ENCODE results near the gene ATL1. TPM values are rescaled to one million over a fixed set of nuclear protein-coding genes. Genes with fewer than 3 reads are reported as not detected.
"Not testable (repeated sequence)": the region's sequence is repeated elsewhere in the genome, so short reads cannot be mapped to it uniquely, and the experiment has no call there.

The ATL1 gene
- total RNA-seq, 1 donor from 2014 or later, result 0.48 TPM

DNA sequence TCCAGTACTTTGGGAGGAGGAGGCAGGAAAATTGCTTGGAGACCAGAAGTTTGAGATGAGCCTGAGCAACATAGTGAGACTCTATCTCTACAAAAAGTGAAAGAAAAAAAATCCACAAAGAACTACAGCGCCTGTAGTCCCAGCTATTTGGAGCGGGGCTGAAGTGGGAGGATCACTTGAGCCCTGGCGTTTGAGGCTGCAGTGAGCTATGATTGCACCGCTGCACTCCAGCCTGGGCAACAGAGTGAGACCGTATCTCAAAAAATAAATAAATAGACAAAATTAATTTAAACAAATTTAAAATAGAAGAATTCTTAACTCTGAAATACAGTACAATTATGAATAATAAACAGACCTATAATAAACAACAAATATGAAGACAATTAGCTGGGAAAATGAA is 40.9 kb downstream of the ATL1 start:
- ATAC-seq, result peak; percentile 92
- peak; percentile 48 for DNase-seq (ENCODE audit: low spot score)

DNA sequence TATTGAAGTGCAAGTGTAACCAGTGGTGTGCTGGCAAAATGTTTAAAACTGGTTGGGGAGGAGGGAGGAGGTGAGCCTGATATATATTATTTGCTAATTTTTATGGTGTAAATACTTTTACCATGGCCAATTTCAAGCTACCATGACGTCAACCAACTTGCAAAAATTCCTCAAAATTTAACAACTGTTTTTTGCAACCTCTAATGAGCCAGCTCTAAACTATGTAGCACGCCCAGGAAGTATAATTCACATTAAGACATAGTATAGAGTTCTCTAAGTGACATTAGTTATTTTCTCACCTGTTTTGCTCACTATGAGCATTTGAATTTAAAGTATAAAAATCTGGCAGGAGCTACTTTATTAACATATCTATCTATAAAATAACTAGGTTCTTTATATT is 41.4 kb downstream of the ATL1 start:
- ATAC-seq (no peak), DNase-seq (ENCODE audit: low spot score) (no peak)

GRCh38 chr14:50602035-50602434 is 42.1 kb downstream of the ATL1 start:
- ATAC-seq (no peak), DNase-seq (ENCODE audit: low spot score) (no peak)

- ATAC-seq, result no peak
- no peak for DNase-seq (ENCODE audit: low spot score)
These were observed 43.6 kb downstream of the ATL1 start for GRCh38 chr14:50603565-50603964.

DNA sequence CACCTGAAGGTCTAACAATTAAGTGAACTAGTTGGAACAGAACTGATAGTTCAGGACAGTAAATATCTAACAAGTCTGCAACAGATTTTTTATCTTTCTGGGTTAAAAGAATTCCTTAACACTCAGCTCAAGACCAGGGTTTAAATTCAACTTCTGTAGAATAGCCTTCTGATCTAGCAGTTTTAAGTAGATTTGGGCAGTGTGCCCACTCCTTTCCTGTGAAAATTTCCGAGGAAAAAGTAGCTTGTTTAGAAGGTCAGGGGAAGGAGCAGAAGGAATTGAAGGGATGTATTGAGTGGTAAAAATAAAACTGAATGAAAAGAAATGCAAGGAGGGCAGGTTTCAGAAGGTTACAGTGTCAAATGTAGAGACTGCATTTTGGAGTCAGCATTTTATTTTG is 45.8 kb downstream of the ATL1 start:
- ATAC-seq (no peak), DNase-seq (ENCODE audit: low spot score) (no peak)

DNA sequence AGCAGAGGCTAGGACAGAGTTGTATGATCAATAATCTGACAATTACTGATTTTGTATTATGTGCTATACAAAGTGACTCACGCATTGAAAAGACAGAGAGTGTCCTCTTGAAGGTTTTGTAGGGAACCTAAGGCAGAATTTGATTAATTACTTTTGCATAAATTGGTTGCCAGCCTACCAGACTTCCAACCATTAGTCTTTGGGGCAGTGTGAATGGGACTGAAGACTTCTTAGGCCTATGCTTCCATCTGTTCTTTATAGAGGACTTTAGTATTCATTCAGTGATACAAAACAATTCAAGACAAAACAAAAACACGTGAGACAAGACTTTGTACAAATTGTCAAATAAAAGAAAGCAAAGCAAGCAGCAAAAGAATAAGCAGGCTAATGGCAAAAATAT is 46.5 kb downstream of the ATL1 start:
- no peak for ATAC-seq
- DNase-seq (ENCODE audit: low spot score), result no peak

DNA sequence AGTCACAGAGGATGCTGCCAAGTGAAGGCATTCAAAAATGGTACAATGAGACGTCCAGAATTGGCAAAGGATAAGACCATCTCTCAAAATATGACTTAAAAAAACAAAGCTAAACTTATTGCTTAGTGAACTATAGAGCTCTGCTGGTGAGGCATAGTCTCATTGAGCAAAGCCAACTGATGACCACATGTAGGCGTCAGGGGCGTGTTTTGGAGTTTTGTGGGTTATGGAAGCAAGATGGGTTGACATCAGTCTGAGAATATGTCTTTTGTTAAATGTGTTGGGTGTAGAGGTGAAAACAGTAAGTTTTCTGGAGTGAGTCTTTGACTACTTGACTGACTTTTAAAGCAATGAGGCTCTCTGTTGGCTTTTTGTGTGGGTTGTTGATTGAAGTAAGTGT is 47.2 kb downstream of the ATL1 start:
- ATAC-seq (no peak), DNase-seq (ENCODE audit: low spot score) (no peak)

DNA sequence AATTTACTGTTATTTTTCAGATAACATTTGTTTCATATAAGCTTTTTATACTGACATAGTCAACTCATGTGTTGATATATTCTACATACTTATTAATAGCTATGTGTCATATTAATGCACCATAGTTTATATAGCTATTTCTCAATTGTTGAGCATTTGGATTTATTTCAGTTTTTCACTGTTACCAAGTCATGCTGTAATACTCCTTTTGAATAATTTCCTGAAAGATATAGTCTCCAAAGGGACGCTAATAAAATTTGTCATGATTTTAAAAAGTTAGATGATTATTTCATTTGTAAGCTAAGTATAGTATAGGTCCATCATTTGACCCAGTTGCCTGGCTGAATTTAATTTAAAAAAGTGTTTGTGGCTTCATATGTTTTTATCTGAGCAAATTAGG is 47.8 kb downstream of the ATL1 start:
- no peak for ATAC-seq

GRCh38 chr14:50608302-50608851 is 48.4 kb downstream of the ATL1 start:
- ATAC-seq (no peak), DNase-seq (ENCODE audit: low spot score) (no peak)

More for the DNA sequence above, 47.8 kb downstream of the ATL1 start:
- no peak for DNase-seq (ENCODE audit: low spot score)

GRCh38 chr14:50610465-50610864 is 50.5 kb downstream of the ATL1 start:
- DNase-seq (ENCODE audit: low spot score), result no peak
- ATAC-seq, result no peak

GRCh38 chr14:50612806-50613205 is 52.9 kb downstream of the ATL1 start:
- DNase-seq (ENCODE audit: low spot score), result no peak
- no peak for ATAC-seq

DNA sequence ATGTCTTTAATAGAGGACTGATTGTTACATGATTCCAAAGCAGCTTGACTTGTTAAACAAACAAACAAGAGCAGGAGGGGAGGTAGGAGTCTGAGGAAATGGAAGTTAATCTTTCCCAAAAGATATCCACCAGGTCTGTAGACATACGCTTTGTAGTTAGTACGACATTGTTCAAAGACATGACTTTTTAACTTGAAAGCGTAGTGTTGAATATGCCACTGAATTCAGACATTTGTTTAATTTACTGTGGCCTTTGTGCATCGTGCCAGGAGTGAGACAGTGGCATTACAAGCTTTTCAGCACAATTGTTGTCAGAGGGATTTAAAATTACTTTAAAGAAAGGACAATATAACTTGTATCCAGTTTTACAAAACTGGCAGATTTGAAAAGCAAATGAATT is 55.1 kb downstream of the ATL1 start:
- ATAC-seq (no peak), DNase-seq (ENCODE audit: low spot score) (no peak)

DNA sequence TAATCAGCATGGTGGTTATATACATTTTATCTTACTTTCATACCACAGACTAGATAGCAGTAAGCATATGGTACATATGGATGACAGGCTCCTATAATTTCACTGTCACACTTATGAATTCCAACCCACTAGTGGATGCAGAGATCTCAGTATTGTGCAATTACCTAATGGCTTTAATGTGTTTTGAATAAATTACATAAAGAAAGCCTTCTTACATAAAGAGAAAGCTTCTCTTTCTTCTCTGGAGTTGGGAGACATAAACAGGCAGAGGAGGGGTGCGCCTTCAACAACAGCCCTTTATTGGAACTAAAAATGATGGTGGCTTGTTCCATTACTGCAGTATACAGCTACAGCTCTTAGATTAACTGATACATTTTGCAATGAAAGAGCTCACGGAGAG is 55.6 kb downstream of the ATL1 start:
- ATAC-seq (no peak), DNase-seq (ENCODE audit: low spot score) (no peak)

DNA sequence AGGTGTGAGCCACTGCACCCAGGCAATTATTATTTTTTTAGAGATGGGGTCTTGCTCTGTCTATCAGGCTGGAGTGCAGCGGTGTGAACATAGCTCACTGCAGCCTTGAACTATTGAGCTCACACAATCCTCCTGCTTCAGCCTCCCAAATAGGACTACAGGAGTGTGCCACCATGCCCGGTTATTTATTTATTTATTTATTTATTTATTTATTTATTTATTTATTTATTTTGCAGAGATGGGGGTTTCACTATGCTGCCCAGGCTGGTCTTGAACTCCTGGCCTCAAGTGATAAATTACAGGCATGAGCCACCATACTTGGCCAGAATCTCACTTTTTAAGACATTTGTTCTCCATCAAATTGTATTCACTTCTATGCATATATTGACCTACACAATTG is 56.3 kb downstream of the ATL1 start:
- DNase-seq (ENCODE audit: low spot score), result no peak
- no peak for ATAC-seq

DNA sequence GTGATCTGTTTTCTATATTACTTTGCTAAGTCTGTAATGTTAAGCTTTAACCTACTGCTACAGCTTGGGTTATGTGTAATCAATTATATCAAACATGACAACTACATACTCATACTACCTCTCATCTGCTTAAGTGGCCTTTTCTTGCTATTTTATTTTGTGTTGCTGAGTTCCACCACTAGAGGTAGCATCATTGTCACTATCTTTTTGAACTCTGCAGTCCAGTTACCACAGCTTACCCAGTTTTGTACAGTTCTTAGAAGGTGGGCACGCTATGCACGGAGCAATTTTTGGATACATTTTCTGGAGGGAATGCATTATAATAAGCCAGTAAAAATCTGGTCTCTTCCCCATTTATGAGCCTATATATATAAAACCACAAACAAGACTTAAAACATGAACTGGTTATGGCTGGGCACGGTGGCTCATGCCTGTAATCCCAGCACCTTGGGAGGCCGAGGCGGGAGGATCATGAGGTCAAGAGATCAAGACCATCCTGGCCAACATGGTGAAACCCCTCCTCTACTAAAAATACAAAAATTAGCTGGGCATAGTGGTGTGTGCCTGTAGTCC is 59.7 kb downstream of the ATL1 start:
- DNase-seq (ENCODE audit: low spot score) (no peak), ATAC-seq (peak; percentile 90)

DNA sequence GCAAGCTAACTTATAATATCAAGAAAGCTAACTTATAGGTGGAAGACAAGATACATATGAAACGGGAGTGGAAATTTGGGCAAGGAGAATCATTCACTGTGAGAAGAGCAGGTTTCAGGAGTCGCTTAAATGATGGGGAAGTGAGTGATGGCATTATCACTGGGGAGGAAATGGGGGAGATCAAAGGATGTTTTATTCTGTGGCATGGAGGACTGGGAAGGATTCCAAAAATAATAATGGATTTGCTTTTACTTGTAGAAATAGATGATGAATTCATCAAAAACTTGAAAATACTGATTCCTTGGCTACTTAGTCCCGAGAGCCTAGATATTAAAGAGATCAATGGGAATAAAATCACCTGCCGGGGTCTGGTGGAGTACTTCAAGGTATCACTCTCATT is 60.4 kb downstream of the ATL1 start:
- DNase-seq (ENCODE audit: low spot score), result no peak
- ATAC-seq, result no peak

GRCh38 chr14:50622978-50623377 is 63.0 kb downstream of the ATL1 start:
- ATAC-seq, result no peak
- DNase-seq (ENCODE audit: low spot score), result no peak

DNA sequence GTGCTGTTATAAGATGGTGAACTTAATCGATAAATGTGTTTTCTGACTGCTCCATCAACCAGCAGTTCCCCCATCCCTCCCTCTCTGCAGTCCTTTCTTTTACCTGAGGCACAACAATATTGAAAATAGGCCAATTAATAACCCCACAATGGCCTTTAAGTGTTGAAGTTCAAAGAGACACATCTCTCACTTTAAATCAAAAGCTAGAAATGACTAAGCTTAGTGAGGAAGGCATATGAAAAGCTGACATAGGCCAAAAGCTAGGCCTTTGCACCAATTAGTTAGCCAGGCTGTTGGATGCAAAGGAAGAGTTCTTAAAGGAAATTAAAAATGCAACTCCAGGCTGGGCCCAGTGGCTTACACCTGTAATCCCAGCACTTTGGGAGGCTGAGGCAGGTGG is 64.5 kb downstream of the ATL1 start:
- ATAC-seq (no peak), DNase-seq (ENCODE audit: low spot score) (no peak)

DNA sequence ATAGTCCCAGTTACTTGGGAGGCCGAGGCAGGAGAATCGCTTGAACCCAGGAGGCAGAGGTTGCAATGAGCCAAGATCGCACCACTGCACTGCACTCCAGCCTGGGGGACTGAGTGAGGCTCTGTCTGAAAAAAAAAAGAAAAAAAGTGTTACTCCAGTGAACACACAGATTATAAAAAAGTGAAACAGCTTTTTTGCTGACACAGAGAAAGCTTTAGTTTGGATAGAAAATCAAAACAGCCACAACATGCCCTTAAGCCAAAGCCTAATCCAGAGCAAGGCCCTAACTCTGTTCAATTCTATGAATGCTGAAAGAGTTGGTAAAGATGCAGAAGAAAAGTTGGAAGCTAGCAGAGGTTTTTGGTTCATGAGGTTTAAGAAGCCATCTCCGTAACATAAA is 65.0 kb downstream of the ATL1 start:
- not testable (repeated sequence) for ATAC-seq; DNase-seq (ENCODE audit: low spot score)

DNA sequence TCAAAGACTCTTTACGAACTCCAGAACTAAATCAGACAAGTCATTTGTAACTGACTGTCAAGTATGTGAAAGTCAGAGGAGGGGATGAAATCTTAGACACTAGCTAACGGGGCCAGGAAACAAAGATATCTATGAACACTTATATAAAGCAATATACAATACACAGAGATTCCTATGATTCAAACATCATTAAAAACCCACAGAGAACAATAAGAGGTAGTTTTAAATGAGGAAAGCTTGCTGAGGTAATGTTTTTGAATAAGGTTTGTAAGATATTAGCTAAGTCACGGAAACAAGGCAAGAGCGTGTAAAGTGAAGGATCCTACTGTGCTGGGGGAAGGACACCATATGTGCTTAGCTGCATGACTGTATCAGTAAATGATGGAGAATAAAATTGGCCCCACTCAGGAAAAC is 71.5 kb downstream of the ATL1 start:
- DNase-seq (ENCODE audit: low spot score) (no peak), ATAC-seq (no peak)

DNA sequence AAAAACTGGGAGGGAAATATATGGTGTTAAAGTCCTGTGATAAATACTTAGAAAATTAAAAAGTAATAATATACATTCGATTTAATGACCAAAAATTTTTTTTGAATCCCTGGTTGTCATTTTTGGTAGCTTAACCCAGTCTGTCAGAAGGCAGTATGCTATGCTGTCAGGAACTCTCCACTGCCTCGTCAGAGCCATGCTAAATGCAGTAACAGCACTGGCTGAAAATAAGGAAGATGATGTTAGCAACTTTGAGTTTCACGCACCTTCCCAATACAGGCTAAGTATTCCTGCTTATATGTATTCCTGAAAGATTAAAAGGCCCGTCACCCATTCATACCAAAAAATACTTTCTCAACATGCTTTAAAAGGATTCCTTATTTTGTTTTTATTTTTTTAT is 74.0 kb downstream of the ATL1 start:
- ATAC-seq (no peak), DNase-seq (ENCODE audit: low spot score) (no peak)

GRCh38 chr14:50635141-50635540 is 75.2 kb downstream of the ATL1 start:
- DNase-seq (ENCODE audit: low spot score) (no peak), ATAC-seq (no peak)

GRCh38 chr14:50647282-50647681 is 87.3 kb downstream of the ATL1 start:
- ATAC-seq, result no peak
- DNase-seq (ENCODE audit: low spot score), result no peak

Measured in left lobe of liver (tissue), 2 donors.